H9 (cell line): ENCODE data around the gene ERCC6L2. TPM values are rescaled to one million over a fixed set of nuclear protein-coding genes. Genes with fewer than 3 reads are reported as not detected.

Source experiments
- DNase-seq: peaks from one replicate; pipeline ENCODE4 v3.0.0-alpha.2; 2017
- H2AFZ ChIP-seq: one replicate; pipeline ENCODE4 v1.6.1; 2013; ENCODE audit warnings: mild to moderate bottlenecking, low read length, control low read depth, moderate library complexity
- H2AK5ac ChIP-seq: 2 replicates; pipeline ENCODE4 v1.6.1; 2013; ENCODE audit warnings: low read length, control low read depth, mixed read lengths; ENCODE audit not compliant: insufficient read length
- H2BK120ac ChIP-seq: one replicate; pipeline ENCODE4 v1.6.1; 2013; ENCODE audit warnings: low read depth, mild to moderate bottlenecking, low read length, control low read depth, inconsistent platforms; ENCODE audit not compliant: poor library complexity, severe bottlenecking
- H2BK12ac ChIP-seq: 2 replicates; pipeline ENCODE4 v1.6.1; 2013; ENCODE audit warnings: low read length, control low read depth, mixed read lengths, low read depth; ENCODE audit not compliant: insufficient read length
- H2BK15ac ChIP-seq: 2 replicates; pipeline ENCODE4 v1.6.1; 2013; ENCODE audit warnings: low read depth, low read length, control low read depth
- H2BK20ac ChIP-seq: one replicate; pipeline ENCODE4 v1.6.1; 2013; ENCODE audit warnings: low read depth, mild to moderate bottlenecking, low read length, control low read depth, inconsistent platforms; ENCODE audit not compliant: poor library complexity, severe bottlenecking
- H2BK5ac ChIP-seq: 2 replicates; pipeline ENCODE4 v1.6.1; 2013; ENCODE audit warnings: low read length, control low read depth, mixed read lengths; ENCODE audit not compliant: insufficient read length
- H3K14ac ChIP-seq: 2 replicates; pipeline ENCODE4 v1.6.1; 2013; ENCODE audit warnings: low read length, control low read depth; ENCODE audit not compliant: insufficient read depth
- H3K18ac ChIP-seq: 2 replicates; pipeline ENCODE4 v1.6.1; 2013; ENCODE audit warnings: low read depth, mild to moderate bottlenecking, mixed read lengths, low read length, control low read depth; ENCODE audit not compliant: insufficient read length
- H3K23ac ChIP-seq: 2 replicates; pipeline ENCODE4 v1.6.1; 2013; ENCODE audit warnings: low read length, control low read depth, mixed read lengths, low read depth; ENCODE audit not compliant: insufficient read length
- H3K23me2 ChIP-seq: 2 replicates; pipeline ENCODE4 v1.6.1; 2013; ENCODE audit warnings: low read depth, mild to moderate bottlenecking, mixed read lengths, low read length, control low read depth; ENCODE audit not compliant: insufficient read length, poor library complexity, severe bottlenecking
- H3K27ac ChIP-seq: 2 replicates; pipeline ENCODE4 v1.5.1; 2013; ENCODE audit warnings: low read length, control low read depth, mixed read lengths, low read depth; ENCODE audit not compliant: insufficient read length
- H3K27me3 ChIP-seq: 2 replicates; pipeline ENCODE4 v1.6.1; 2013; ENCODE audit warnings: low read length, control low read depth, inconsistent platforms; ENCODE audit not compliant: insufficient read depth
- H3K4ac ChIP-seq: 2 replicates; pipeline ENCODE4 v1.6.1; 2013; ENCODE audit warnings: low read depth, mild to moderate bottlenecking, control low read depth, inconsistent platforms, low read length, moderate library complexity
- H3K4me1 ChIP-seq: 2 replicates; pipeline ENCODE4 v1.6.1; 2013; ENCODE audit warnings: low read length, control low read depth, inconsistent platforms; ENCODE audit not compliant: insufficient read depth
- H3K4me2 ChIP-seq: 2 replicates; pipeline ENCODE4 v1.6.1; 2013; ENCODE audit warnings: low read length, control low read depth, mixed read lengths; ENCODE audit not compliant: insufficient read length, insufficient read depth
- H3K56ac ChIP-seq: 2 replicates; pipeline ENCODE4 v1.6.1; 2013; ENCODE audit warnings: low read depth, mild to moderate bottlenecking, mixed read lengths, low read length, control low read depth; ENCODE audit not compliant: insufficient read length
- H3K79me1 ChIP-seq: 2 replicates; pipeline ENCODE4 v1.6.1; 2013; ENCODE audit warnings: low read depth, mild to moderate bottlenecking, moderate library complexity, low read length, control low read depth, inconsistent platforms; ENCODE audit not compliant: insufficient read depth, poor library complexity, severe bottlenecking
- H3K79me2 ChIP-seq: 2 replicates; pipeline ENCODE4 v1.6.1; 2013; ENCODE audit warnings: low read length, control low read depth, inconsistent platforms; ENCODE audit not compliant: insufficient read depth
- H3K9ac ChIP-seq: 2 replicates; pipeline ENCODE4 v1.6.1; 2013; ENCODE audit warnings: low read length, control low read depth, mixed read lengths; ENCODE audit not compliant: insufficient read length; ENCODE audit errors: extremely low read depth
- H3K9me3 ChIP-seq: one replicate; pipeline ENCODE4 v1.6.1; 2013; ENCODE audit warnings: low read depth, low read length, inconsistent platforms; ENCODE audit not compliant: control insufficient read depth
- H3T11ph ChIP-seq: one replicate; pipeline ENCODE4 v1.6.1; 2013; ENCODE audit warnings: mild to moderate bottlenecking, low read length, control low read depth, inconsistent platforms
- H4K20me1 ChIP-seq: one replicate; pipeline ENCODE4 v1.6.1; 2013; ENCODE audit not compliant: control insufficient read depth, insufficient read length, insufficient read depth
- H4K5ac ChIP-seq: 2 replicates; pipeline ENCODE4 v1.6.1; 2013; ENCODE audit warnings: low read depth, mild to moderate bottlenecking, mixed read lengths, low read length, control low read depth; ENCODE audit not compliant: insufficient read length
- H4K8ac ChIP-seq: replicated peaks from 2 replicates; pipeline ENCODE4 v1.6.1; 2013; ENCODE audit warnings: low read length, control low read depth, mixed read lengths, low read depth; ENCODE audit not compliant: insufficient read length
- H4K91ac ChIP-seq: 2 replicates; pipeline ENCODE4 v1.6.1; 2013; ENCODE audit warnings: low read depth, mild to moderate bottlenecking, moderate library complexity, mixed read lengths, low read length, control low read depth; ENCODE audit not compliant: insufficient read length
- H3K27ac Mint-ChIP-seq, 3 experiments: 2 replicates in 2 of 3; 3 replicates in 1 of 3; pipeline ENCODE4 v1.8.0; 2020 to 2021; ENCODE audit warnings: mixed read lengths in 3 of 3, mild to moderate bottlenecking in 1 of 3, moderate library complexity in 1 of 3
- H3K27me3 Mint-ChIP-seq: 2 replicates; pipeline ENCODE4 v1.8.0; 2021; ENCODE audit warnings: low read depth, mild to moderate bottlenecking, moderate library complexity, mixed read lengths
- H3K36me3 Mint-ChIP-seq, 3 experiments: 2 replicates in 2 of 3; 3 replicates in 1 of 3; pipeline ENCODE4 v1.8.0; 2020 to 2021; ENCODE audit warnings: low read depth in 3 of 3, mixed read lengths in 3 of 3; ENCODE audit not compliant: insufficient read depth in 1 of 3
- H3K4me1 Mint-ChIP-seq, 2 experiments: 2 replicates each; pipeline ENCODE4 v1.8.0; 2020; ENCODE audit warnings: mixed read lengths in 2 of 2
- H3K4me3 Mint-ChIP-seq, 2 experiments: 2 replicates in 1 of 2; 3 replicates in 1 of 2; pipeline ENCODE4 v1.8.0; 2020 to 2021; ENCODE audit warnings: mild to moderate bottlenecking in 2 of 2, mixed read lengths in 2 of 2, moderate library complexity in 1 of 2
- H3K9me3 Mint-ChIP-seq, 2 experiments: 2 replicates in 1 of 2; 3 replicates in 1 of 2; pipeline ENCODE4 v1.8.0; 2020; ENCODE audit warnings: mild to moderate bottlenecking in 2 of 2, mixed read lengths in 2 of 2, moderate library complexity in 1 of 2
- CTCF ChIP-seq: fragments of 200-600 bp; sonication (generic); conservative IDR thresholded peaks from 3 replicates; pipeline ENCODE4 v1.8.0; 2021; ENCODE audit warnings: antibody characterized with exemption, mild to moderate bottlenecking
- WGBS: extraction: QIAGEN DNeasy Blood & Tissue Kit; methylation state at CpG from one replicate; pipeline ENCODE4 v1.1.7; 2013; ENCODE audit warnings: missing lambda C conversion rate, low lambda C conversion rate, mixed read lengths; ENCODE audit not compliant: insufficient read length; ENCODE audit errors: extremely low coverage; 5-methylcytosine and 5-hydroxymethylcytosine counted together
- total RNA-seq: library from RNA; stranded (reverse); gene quantifications from 2 replicates; pipeline ENCODE4 v1.2.1, GENCODE V29; 2021

ERCC6L2 gene
- total RNA-seq, 1 experiment from 2014 or later, result 57.7 TPM

GRCh38 chr9:95974389-95974788, 98.9 kb downstream of the ERCC6L2 start:
- H2BK20ac ChIP-seq, result no peak overlapping the region
- H3K27me3 Mint-ChIP-seq, result no peaks in the 10 kb centered on the region
- H4K91ac ChIP-seq, result no peak overlapping the region

More at GRCh38 chr9:95974389-95974788, 98.9 kb downstream of the ERCC6L2 start:
- Histone ChIP-seq H4K20me1 (no peaks in the 10 kb centered on the region), H2AFZ (no peak overlapping the region), H3T11ph (no peak overlapping the region), H3K9me3 (no peaks in the 10 kb centered on the region), H4K5ac (no peak overlapping the region), H3K14ac (no peak overlapping the region), H3K79me1 (no peaks in the 10 kb centered on the region), H2BK120ac (no peak overlapping the region), H3K4ac (no peak overlapping the region), H3K4me1 (0 out of 2 replicates have a peak, but pooled peaks cover 2% of the 10 kb centered on the region), H4K8ac (no peak overlapping the region), H3K79me2 (no peaks in the 10 kb centered on the region), H3K27ac (no peak overlapping the region), H3K18ac (no peak overlapping the region), H3K4me2 (no peak overlapping the region), H2BK12ac (no peak overlapping the region), H3K56ac (no peak overlapping the region), H3K27me3 (no peaks in the 10 kb centered on the region), H3K23ac (no peak overlapping the region), H2BK15ac (no peak overlapping the region), H2BK5ac (no peak overlapping the region), H3K9ac (no peak overlapping the region), H3K23me2 (no peaks in the 10 kb centered on the region), H2AK5ac (no peak overlapping the region)
- Mint-ChIP-seq H3K9me3 (no peaks in the 10 kb centered on the region; a peak in 1 of 5 replicates), H3K36me3 (peaks cover 19 to 33% (median 32%) of the 10 kb centered on the region in 3 experiments; a peak in 6 of 7 replicates), H3K27ac (no peak overlapping the region), H3K4me1 (peaks cover 2 to 6% of the 10 kb centered on the region in 2 experiments; a peak in 2 of 4 replicates), H3K4me3 (no peak overlapping the region)
- WGBS, result no CpG with 5 or more reads among the region's 1 CpG
- no peak for DNase-seq
- no peak for TF ChIP-seq CTCF
